ENCODE results near the gene NCBP2.

NCBP2 gene

DNA sequence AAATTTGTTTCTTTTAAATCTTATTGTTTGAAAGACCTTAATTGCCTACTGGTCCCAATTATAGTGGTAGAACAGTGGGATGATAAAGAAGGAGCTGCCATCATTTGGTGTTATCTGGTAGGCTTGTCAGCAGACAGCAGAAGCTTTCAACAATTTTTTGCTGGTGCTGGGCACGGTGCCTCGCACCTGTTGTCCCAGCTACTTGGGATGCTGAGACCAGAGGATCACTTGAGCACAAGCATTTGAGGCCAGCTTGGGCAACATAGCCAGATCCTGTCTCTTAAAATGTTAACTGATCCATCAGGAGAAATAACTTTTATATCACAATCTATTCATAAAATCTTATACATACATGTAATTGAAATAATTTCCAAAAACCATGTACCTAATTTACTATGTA is 38.6 kb downstream of the NCBP2 start:
- no peak for DNase-seq
- H3K4me3 ChIP-seq (ENCODE audit: control insufficient read depth in 1 of 7, extremely low read depth in 1 of 7, insufficient read depth in 4 of 7, low read depth in 2 of 7, low read length in 6 of 7), result no peak overlapping the region
- H3K9me3 ChIP-seq (ENCODE audit: control extremely low read depth in 1 of 5, control insufficient read depth in 4 of 5, insufficient read depth in 2 of 5, low read depth in 1 of 5, low read length in 4 of 5), result no peaks in the 10 kb centered on the region
- POLR2A ChIA-PET, result no interaction called here
- H3K27ac ChIP-seq (ENCODE audit: insufficient read depth in 1 of 2, low read depth in 1 of 2, low read length in 2 of 2, poor library complexity in 1 of 2, severe bottlenecking in 2 of 2), result no peak overlapping the region
- 93% methylated on average over 2 of the region's 2 CpGs for WGBS (ENCODE audit: insufficient coverage)
- peaks cover 19 to 64% (median 41%) of the 10 kb centered on the region in 4 experiments for H3K36me3 ChIP-seq (ENCODE audit: control insufficient read depth in 4 of 4, insufficient read depth in 4 of 4, low read length in 3 of 4)
- CTCF ChIA-PET, result no interaction called here
- H3K4me1 ChIP-seq (ENCODE audit: control extremely low read depth in 1 of 4, control insufficient read depth in 4 of 4, insufficient read depth in 4 of 4, low read length in 3 of 4), result no peaks in the 10 kb centered on the region
- no peaks in the 10 kb centered on the region for H3K27me3 ChIP-seq (replicated peaks in 2 of 5; ENCODE audit: control insufficient read depth in 4 of 5, insufficient read depth in 5 of 5, low read length in 4 of 5)

GRCh38 chr3:196902296-196902695 is 40.0 kb downstream of the NCBP2 start:
- Histone ChIP-seq H3K36me3 (ENCODE audit: control insufficient read depth in 4 of 4, insufficient read depth in 4 of 4, low read length in 3 of 4) (peaks cover 19 to 61% (median 40%) of the 10 kb centered on the region in 4 experiments), H3K4me3 (ENCODE audit: control insufficient read depth in 1 of 7, extremely low read depth in 1 of 7, insufficient read depth in 4 of 7, low read depth in 2 of 7, low read length in 6 of 7) (no peak overlapping the region), H3K27ac (ENCODE audit: insufficient read depth in 1 of 2, low read depth in 1 of 2, low read length in 2 of 2, poor library complexity in 1 of 2, severe bottlenecking in 2 of 2) (no peak overlapping the region), H3K27me3 (replicated peaks in 2 of 5; ENCODE audit: control insufficient read depth in 4 of 5, insufficient read depth in 5 of 5, low read length in 4 of 5) (no peaks in the 10 kb centered on the region), H3K4me1 (ENCODE audit: control extremely low read depth in 1 of 4, control insufficient read depth in 4 of 4, insufficient read depth in 4 of 4, low read length in 3 of 4) (no peaks in the 10 kb centered on the region), H3K9me3 (ENCODE audit: control extremely low read depth in 1 of 5, control insufficient read depth in 4 of 5, insufficient read depth in 2 of 5, low read depth in 1 of 5, low read length in 4 of 5) (no peaks in the 10 kb centered on the region)
- ChIA-PET CTCF (no interaction called here), POLR2A (no interaction called here)
- 100% methylated on average over 1 of the region's 1 CpG for WGBS (ENCODE audit: insufficient coverage)
- DNase-seq, result no peak

DNA sequence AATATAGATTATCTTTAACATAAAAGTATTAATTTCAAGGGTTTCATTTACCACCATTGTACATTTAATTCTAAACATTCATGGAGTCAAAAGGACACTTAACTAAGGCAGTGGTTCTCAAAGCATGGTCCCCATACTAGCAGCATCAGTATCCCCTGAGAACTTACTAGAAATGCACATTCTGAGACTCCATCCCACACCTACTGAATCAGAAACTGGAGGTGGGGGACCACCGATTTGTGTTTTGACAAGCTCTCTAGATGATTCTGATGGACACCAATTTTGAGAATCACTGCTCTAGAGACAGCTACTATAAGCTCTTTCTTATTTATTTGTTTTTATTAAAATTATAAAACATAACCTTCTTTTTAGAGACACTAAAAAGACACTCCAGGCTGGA is 40.6 kb downstream of the NCBP2 start:
- Histone ChIP-seq H3K27me3 (replicated peaks in 2 of 5; ENCODE audit: control insufficient read depth in 4 of 5, insufficient read depth in 5 of 5, low read length in 4 of 5) (no peaks in the 10 kb centered on the region), H3K27ac (ENCODE audit: insufficient read depth in 1 of 2, low read depth in 1 of 2, low read length in 2 of 2, poor library complexity in 1 of 2, severe bottlenecking in 2 of 2) (no peak overlapping the region), H3K9me3 (ENCODE audit: control extremely low read depth in 1 of 5, control insufficient read depth in 4 of 5, insufficient read depth in 2 of 5, low read depth in 1 of 5, low read length in 4 of 5) (no peaks in the 10 kb centered on the region), H3K4me3 (ENCODE audit: control insufficient read depth in 1 of 7, extremely low read depth in 1 of 7, insufficient read depth in 4 of 7, low read depth in 2 of 7, low read length in 6 of 7) (no peak overlapping the region), H3K36me3 (ENCODE audit: control insufficient read depth in 4 of 4, insufficient read depth in 4 of 4, low read length in 3 of 4) (peaks cover 17 to 57% (median 38%) of the 10 kb centered on the region in 4 experiments), H3K4me1 (ENCODE audit: control extremely low read depth in 1 of 4, control insufficient read depth in 4 of 4, insufficient read depth in 4 of 4, low read length in 3 of 4) (no peaks in the 10 kb centered on the region)
- WGBS (ENCODE audit: insufficient coverage), result no CpG with 5 or more reads among the region's 1 CpG
- DNase-seq, result no peak
- ChIA-PET CTCF (no interaction called here), POLR2A (no interaction called here)

DNA sequence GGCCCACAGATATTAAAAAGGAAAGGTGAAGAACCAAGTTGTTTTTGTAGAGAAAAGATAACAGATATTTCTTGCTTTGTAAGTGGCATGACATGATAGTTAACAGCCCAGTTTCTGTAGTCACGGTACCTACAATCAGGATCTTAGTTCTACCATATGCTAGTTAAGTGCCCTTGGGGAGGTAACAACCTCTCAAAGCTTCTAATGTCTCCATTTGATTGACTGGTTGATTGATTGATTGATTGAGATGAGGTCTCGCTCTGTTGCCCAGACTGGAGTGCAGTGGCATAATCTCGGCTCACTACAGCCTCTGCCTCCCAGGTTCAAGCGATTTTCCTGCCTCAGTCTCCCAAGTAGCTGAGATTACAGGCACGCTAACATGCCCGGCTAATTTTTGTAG is 46.1 kb downstream of the NCBP2 start:
- Histone ChIP-seq H3K36me3 (ENCODE audit: control insufficient read depth in 4 of 4, insufficient read depth in 4 of 4, low read length in 3 of 4) (peaks cover 3 to 12% (median 8%) of the 10 kb centered on the region in 4 experiments), H3K4me3 (ENCODE audit: control insufficient read depth in 1 of 7, extremely low read depth in 1 of 7, insufficient read depth in 4 of 7, low read depth in 2 of 7, low read length in 6 of 7) (no peak overlapping the region), H3K9me3 (ENCODE audit: control extremely low read depth in 1 of 5, control insufficient read depth in 4 of 5, insufficient read depth in 2 of 5, low read depth in 1 of 5, low read length in 4 of 5) (no peaks in the 10 kb centered on the region), H3K27ac (ENCODE audit: insufficient read depth in 1 of 2, low read depth in 1 of 2, low read length in 2 of 2, poor library complexity in 1 of 2, severe bottlenecking in 2 of 2) (no peak overlapping the region), H3K27me3 (replicated peaks in 2 of 5; ENCODE audit: control insufficient read depth in 4 of 5, insufficient read depth in 5 of 5, low read length in 4 of 5) (no peaks in the 10 kb centered on the region), H3K4me1 (ENCODE audit: control extremely low read depth in 1 of 4, control insufficient read depth in 4 of 4, insufficient read depth in 4 of 4, low read length in 3 of 4) (no peaks in the 10 kb centered on the region)
- DNase-seq, result no peak
- 100% methylated on average over 6 of the region's 6 CpGs for WGBS (ENCODE audit: insufficient coverage)
- CTCF ChIA-PET, result no interaction called here
- POLR2A ChIA-PET, result interaction anchor here (0.6 kb wide), 1 partner anchor 27 kb away, joined by 3 read pairs; no protein-coding TSS in a partner anchor

DNA sequence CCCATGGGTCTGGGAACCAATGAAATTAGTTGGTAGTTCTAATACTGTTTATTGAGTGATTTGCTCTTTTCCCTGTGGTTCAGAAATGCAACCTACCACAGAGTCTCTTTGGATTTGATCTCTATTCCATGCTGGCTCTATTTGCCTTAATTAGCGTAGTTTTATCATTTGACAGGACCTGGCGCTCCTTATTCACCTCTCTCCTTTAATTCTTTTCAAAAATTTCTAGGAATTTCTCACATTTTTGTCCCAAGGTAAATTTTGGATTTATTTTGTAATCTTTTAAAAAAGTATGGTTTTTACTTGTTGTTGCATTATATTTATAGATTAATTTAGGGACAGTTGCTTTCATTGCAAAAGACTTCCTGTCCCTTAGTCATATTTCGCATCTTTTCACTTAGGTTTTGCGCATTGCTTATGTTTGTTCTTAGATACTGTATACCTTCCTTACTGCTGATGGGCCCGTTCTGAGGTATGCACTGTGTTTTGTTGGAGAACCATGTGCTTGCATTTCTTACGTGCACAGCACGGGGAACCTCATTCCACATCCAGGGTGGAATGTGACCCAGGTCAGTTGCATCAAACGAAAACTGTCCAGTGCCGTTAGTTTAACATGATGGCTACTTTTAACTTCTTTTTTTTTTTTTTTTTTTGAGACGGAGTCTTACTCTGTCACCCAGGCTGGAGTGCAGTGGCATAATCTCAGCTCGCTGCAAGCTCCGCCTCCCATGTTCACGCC is 47.6 kb downstream of the NCBP2 start:
- Histone ChIP-seq H3K27ac (ENCODE audit: insufficient read depth in 1 of 2, low read depth in 1 of 2, low read length in 2 of 2, poor library complexity in 1 of 2, severe bottlenecking in 2 of 2) (no peak overlapping the region), H3K4me1 (ENCODE audit: control extremely low read depth in 1 of 4, control insufficient read depth in 4 of 4, insufficient read depth in 4 of 4, low read length in 3 of 4) (no peaks in the 10 kb centered on the region), H3K36me3 (ENCODE audit: control insufficient read depth in 4 of 4, insufficient read depth in 4 of 4, low read length in 3 of 4) (peaks cover 0 to 8% (median 4%) of the 10 kb centered on the region in 4 experiments), H3K4me3 (ENCODE audit: control insufficient read depth in 1 of 7, extremely low read depth in 1 of 7, insufficient read depth in 4 of 7, low read depth in 2 of 7, low read length in 6 of 7) (no peak overlapping the region), H3K9me3 (ENCODE audit: control extremely low read depth in 1 of 5, control insufficient read depth in 4 of 5, insufficient read depth in 2 of 5, low read depth in 1 of 5, low read length in 4 of 5) (no peaks in the 10 kb centered on the region), H3K27me3 (replicated peaks in 2 of 5; ENCODE audit: control insufficient read depth in 4 of 5, insufficient read depth in 5 of 5, low read length in 4 of 5) (no peaks in the 10 kb centered on the region)
- POLR2A ChIA-PET, result interaction anchor here (0.6 kb wide), 1 partner anchor 254 kb away, joined by 5 read pairs; no protein-coding TSS in a partner anchor
- CTCF ChIA-PET, result interaction anchor here (0.7 to 1.2 kb wide), 2 partner anchors 49 to 951 kb away, joined by 3 read pairs; no protein-coding TSS in a partner anchor
- no peak for DNase-seq
- WGBS (ENCODE audit: insufficient coverage), result 100% methylated on average over 4 of the region's 13 CpGs

DNA sequence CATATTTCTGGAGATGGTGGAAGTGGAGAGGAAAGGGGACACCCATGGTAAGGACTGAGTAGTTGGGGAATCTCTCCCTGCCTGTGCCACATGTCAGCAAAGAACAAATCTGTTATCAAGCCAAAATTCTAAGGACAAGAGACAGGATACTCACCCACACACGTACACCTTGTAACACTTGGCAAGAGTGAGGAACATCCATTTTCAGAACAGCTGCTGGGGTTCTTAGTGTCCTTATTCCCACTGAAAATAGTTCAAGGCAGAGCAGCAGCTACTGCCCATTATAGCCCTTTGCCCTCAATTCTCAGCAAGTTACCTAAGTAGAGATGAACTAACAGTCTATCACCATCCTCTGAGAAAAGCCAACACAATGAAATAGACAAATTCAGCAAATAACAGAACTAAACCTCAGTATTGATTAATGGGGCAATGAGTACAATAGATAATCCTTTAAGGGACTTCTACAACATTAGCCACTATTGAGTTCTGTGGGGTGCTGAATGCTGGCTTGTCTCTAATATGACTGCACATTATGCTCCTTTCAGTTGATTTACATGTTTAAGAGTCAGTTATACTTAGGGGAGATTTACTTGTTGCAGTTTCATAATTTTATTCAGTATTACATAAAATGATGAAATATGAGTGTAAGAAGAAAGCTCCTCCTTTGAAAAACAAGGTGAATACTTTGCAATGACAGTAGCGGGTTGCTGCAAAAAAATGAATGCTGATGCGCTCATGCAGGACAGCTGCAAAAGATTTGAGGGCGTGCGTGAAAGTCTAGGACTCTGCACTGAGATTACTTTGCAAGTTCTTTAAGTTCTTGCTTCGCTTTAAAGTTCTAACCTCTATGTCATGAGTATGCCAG is 52.3 kb downstream of the NCBP2 start:
- CTCF ChIA-PET, result no interaction called here
- Histone ChIP-seq H3K9me3 (ENCODE audit: control extremely low read depth in 1 of 5, control insufficient read depth in 4 of 5, insufficient read depth in 2 of 5, low read depth in 1 of 5, low read length in 4 of 5) (no peaks in the 10 kb centered on the region), H3K4me3 (ENCODE audit: control insufficient read depth in 1 of 7, extremely low read depth in 1 of 7, insufficient read depth in 4 of 7, low read depth in 2 of 7, low read length in 6 of 7) (no peak overlapping the region), H3K4me1 (ENCODE audit: control extremely low read depth in 1 of 4, control insufficient read depth in 4 of 4, insufficient read depth in 4 of 4, low read length in 3 of 4) (no peaks in the 10 kb centered on the region), H3K36me3 (ENCODE audit: control insufficient read depth in 4 of 4, insufficient read depth in 4 of 4, low read length in 3 of 4) (peaks cover 14 to 27% (median 15%) of the 10 kb centered on the region in 4 experiments), H3K27ac (ENCODE audit: insufficient read depth in 1 of 2, low read depth in 1 of 2, low read length in 2 of 2, poor library complexity in 1 of 2, severe bottlenecking in 2 of 2) (no peak overlapping the region), H3K27me3 (replicated peaks in 2 of 5; ENCODE audit: control insufficient read depth in 4 of 5, insufficient read depth in 5 of 5, low read length in 4 of 5) (no peaks in the 10 kb centered on the region)
- POLR2A ChIA-PET, result no interaction called here
- no peak for DNase-seq
- 99% methylated on average over 5 of the region's 6 CpGs for WGBS (ENCODE audit: insufficient coverage)

GRCh38 chr3:196886144-196886543 is 56.2 kb downstream of the NCBP2 start:
- Histone ChIP-seq H3K27me3 (replicated peaks in 2 of 5; ENCODE audit: control insufficient read depth in 4 of 5, insufficient read depth in 5 of 5, low read length in 4 of 5) (no peaks in the 10 kb centered on the region), H3K4me3 (ENCODE audit: control insufficient read depth in 1 of 7, extremely low read depth in 1 of 7, insufficient read depth in 4 of 7, low read depth in 2 of 7, low read length in 6 of 7) (no peak overlapping the region), H3K27ac (ENCODE audit: insufficient read depth in 1 of 2, low read depth in 1 of 2, low read length in 2 of 2, poor library complexity in 1 of 2, severe bottlenecking in 2 of 2) (peak overlapping the region in 1 of 2 experiments; percentile 15), H3K36me3 (ENCODE audit: control insufficient read depth in 4 of 4, insufficient read depth in 4 of 4, low read length in 3 of 4) (peaks cover 10 to 32% (median 16%) of the 10 kb centered on the region in 4 experiments), H3K9me3 (ENCODE audit: control extremely low read depth in 1 of 5, control insufficient read depth in 4 of 5, insufficient read depth in 2 of 5, low read depth in 1 of 5, low read length in 4 of 5) (no peaks in the 10 kb centered on the region), H3K4me1 (ENCODE audit: control extremely low read depth in 1 of 4, control insufficient read depth in 4 of 4, insufficient read depth in 4 of 4, low read length in 3 of 4) (no peaks in the 10 kb centered on the region)
- WGBS (ENCODE audit: insufficient coverage), result 82% methylated on average over 3 of the region's 4 CpGs
- ChIA-PET POLR2A (no interaction called here), CTCF (interaction anchor here (1.2 to 1.7 kb wide), 3 partner anchors 10 to 48 kb away, joined by 3 to 7 read pairs (median 3); no protein-coding TSS in a partner anchor)
- no peak for DNase-seq

Data from common myeloid progenitor, CD34-positive (primary cell).